Measurements from ENCODE around the gene HEXIM2.

GRCh38 chr17:45129940-45130680, 31.6 kb upstream of the HEXIM2 start:
- no peak for TF ChIP-seq CTCF (IDR thresholded peaks at IDR 0.05)
- TF ChIP-seq REST (IDR thresholded peaks at IDR 0.05; ENCODE audit: insufficient read depth in 1 of 2, low read depth in 2 of 2, low read length in 1 of 2) = no peak
- no peak for TF ChIP-seq POLR2AphosphoS5 (IDR thresholded peaks at IDR 0.05; ENCODE audit: low read depth, low read length)
- TF ChIP-seq SIN3A (IDR thresholded peaks at IDR 0.05; ENCODE audit: borderline replicate concordance, insufficient read depth, low read depth, low read length) = no peak
